ENCODE measurements around the gene ZDHHC8.

The ZDHHC8 gene

GRCh38 chr22:20130319-20130718 is 1.3 kb upstream of the ZDHHC8 start:
- DNase-seq = no peak

- DNase-seq = peak; percentile 75 to 94 (median 84)
Measured at GRCh38 chr22:20130731-20131596, 640 bp upstream of the ZDHHC8 start.

GRCh38 chr22:20131859-20132685 is 468 bp downstream of the ZDHHC8 start:
- peak; percentile 37 to 75 (median 64) for DNase-seq

GRCh38 chr22:20132686-20133246 is 1.2 kb downstream of the ZDHHC8 start:
- no peak for DNase-seq

- DNase-seq = no peak
Measured at GRCh38 chr22:20133930-20134549, 2.4 kb downstream of the ZDHHC8 start.

GRCh38 chr22:20135265-20135664 is 3.7 kb downstream of the ZDHHC8 start:
- no peak for DNase-seq

GRCh38 chr22:20135806-20136602 is 4.4 kb downstream of the ZDHHC8 start:
- no peak for DNase-seq

- DNase-seq = no peak
Measured at GRCh38 chr22:20136603-20136873, 4.9 kb downstream of the ZDHHC8 start.

GRCh38 chr22:20137113-20137512 is 5.5 kb downstream of the ZDHHC8 start:
- no peak for DNase-seq

GRCh38 chr22:20137671-20138416 is 6.2 kb downstream of the ZDHHC8 start:
- peak; percentile 26 to 70 (median 54) for DNase-seq

GRCh38 chr22:20138417-20138738 is 6.8 kb downstream of the ZDHHC8 start:
- no peak for DNase-seq

- DNase-seq = no peak
Measured at GRCh38 chr22:20138868-20139267, 7.3 kb downstream of the ZDHHC8 start.

- no peak for DNase-seq
Measured at GRCh38 chr22:20139391-20140106, 7.9 kb downstream of the ZDHHC8 start.

GRCh38 chr22:20140107-20140445 is 8.5 kb downstream of the ZDHHC8 start:
- DNase-seq = no peak

GRCh38 chr22:20140521-20140964 is 8.9 kb downstream of the ZDHHC8 start:
- DNase-seq = no peak

- DNase-seq = no peak
Measured at GRCh38 chr22:20141186-20142077, 9.8 kb downstream of the ZDHHC8 start.

- DNase-seq = no peak
Measured at GRCh38 chr22:20142711-20143621, 11.4 kb downstream of the ZDHHC8 start.

- peak in 1 of 4 experiments; percentile 15 for DNase-seq
Measured at GRCh38 chr22:20143883-20144665, 12.5 kb downstream of the ZDHHC8 start.
